Ovary (tissue), 9 donors: Measurements from ENCODE around the gene STRA6. TPM values are rescaled to one million over a fixed set of nuclear protein-coding genes. Genes with fewer than 3 reads are reported as not detected.

Experiments used
- DNase-seq, 5 donors: peaks; one replicate each; pipeline ENCODE4 v3.0.0-alpha.2; 2019 to 2020
- H3K27ac ChIP-seq, 2 donors: fragments of 200-600 bp; one replicate each; pipeline versions ENCODE4 v1.5.1 to v1.8.0; 2019 to 2022
- H3K27me3 ChIP-seq: fragments of 200-600 bp; one replicate; pipeline ENCODE4 v1.8.0; 2022
- H3K36me3 ChIP-seq: fragments of 200-600 bp; sonication (generic); one replicate; pipeline ENCODE4 v1.5.1; 2019
- H3K4me1 ChIP-seq: one replicate; pipeline ENCODE4 v1.8.1; 2013; ENCODE audit warnings: mild to moderate bottlenecking, moderate library complexity; ENCODE audit not compliant: insufficient read depth
- H3K4me3 ChIP-seq: fragments of 200-600 bp; sonication (generic); one replicate; pipeline ENCODE4 v1.5.1; 2017
- H3K9me3 ChIP-seq, 2 donors: fragments of 200-600 bp in 1 of 2; sonication (generic) in 1 of 2; one replicate each; pipeline versions ENCODE4 v1.5.1 to v1.8.1; 2013 to 2019; ENCODE audit warnings: mild to moderate bottlenecking in 1 of 2, moderate library complexity in 1 of 2
- EP300 ChIP-seq: sonication (generic); formaldehyde crosslinking; IDR thresholded peaks from one replicate; pipeline ENCODE4 v1.6.1; 2017; ENCODE audit warnings: antibody characterized with exemption
- POLR2A ChIP-seq: fragments of 450-650 bp; IDR thresholded peaks from one replicate; pipeline ENCODE4 v1.6.1; 2017; ENCODE audit warnings: antibody characterized with exemption, mild to moderate bottlenecking, moderate library complexity
- WGBS, 3 donors: extraction: QIAGEN DNeasy Blood & Tissue Kit in 1 of 3; methylation state at CpG; one replicate each; pipeline versions ENCODE4 v1.1.5 to v1.1.7; 2013 to 2017; 5-methylcytosine and 5-hydroxymethylcytosine counted together
- intact Hi-C, 4 donors: fragments of 100-400 bp; cut with DNase I; formaldehyde crosslinking; loops; one replicate each; pipeline versions ENCODE4 v1.11.0 to v1.15.1; 2022 to 2023
- polyA plus RNA-seq, 2 donors: library from polyadenylated mRNA; stranded (reverse); fragments of 200-250 nt in 1 of 2; fragments of 350-450 nt in 1 of 2; fragmentation: Illumina TruSeq in 1 of 2; extraction: RNeasy Lipid Tissue Mini Kit (QIAGEN cat#74804) in 1 of 2; gene quantifications; one replicate each; pipeline ENCODE4 v1.2.3, GENCODE V29; 2013 to 2014
- total RNA-seq, 7 donors: library from RNA; depleted of rRNA in 2 of 7; stranded (reverse); fragments of >200 nt in 2 of 7; fragmentation: NEBNext Ultra II Directional in 3 of 7; extraction: Animal tissue kit (Norgen Biotek cat#: 25700) in 3 of 7; gene quantifications; one replicate each; pipeline versions ENCODE4 v1.1.0 to v1.2.4, GENCODE V29; 2016 to 2023
- TF ChIP-seq, protein P1 (sequence below), 3 donors: fragments of 450-650 bp in 2 of 3; fragments of 200-600 bp in 1 of 3; IDR thresholded peaks; one replicate each; pipeline versions ENCODE4 v1.5.1 to v1.8.0; 2016 to 2022; ENCODE audit warnings: antibody characterized with exemption in 3 of 3, mild to moderate bottlenecking in 1 of 3
- donor health status: DM: no; HTN: no; CAD: no; lungs with moderate emphysema.
- donor health status: DM: no; HTN: no; CAD: no.
- donor health status: Bipolar disorder and iron deficiency.
- donor health status: DM: yes; HTN: yes; CAD: no.
- donor health status: DM: no; HTN: no; CAD: no.
- donor health status: DM: yes; HTN: yes; CAD: no.

Gene STRA6
- total and polyA plus RNA-seq, 9 donors = 0.20 to 2.8 (median 0.69) TPM

DNA sequence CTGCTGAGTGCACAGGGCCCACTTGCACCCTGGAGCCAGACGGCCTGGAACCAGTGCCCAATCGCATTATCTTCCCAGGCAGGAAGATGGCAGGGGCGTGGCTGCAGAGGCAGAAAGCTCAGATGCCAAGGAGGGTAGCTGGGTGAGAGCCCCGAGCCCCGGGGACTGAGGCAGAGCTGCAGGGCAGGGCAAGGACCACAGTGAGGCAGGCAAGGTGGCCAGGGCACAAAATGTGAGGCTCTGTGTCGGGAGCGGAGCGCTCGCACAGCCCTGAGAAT lies 31.9 kb upstream of the STRA6 start:
- Histone ChIP-seq H3K4me1 (peaks cover 2% of the 10 kb centered on the region), H3K27ac (no peak overlapping the region), H3K9me3 (no peaks in the 10 kb centered on the region), H3K27me3 (no peaks in the 10 kb centered on the region), H3K36me3 (no peaks in the 10 kb centered on the region), H3K4me3 (no peak overlapping the region)
- no peak for DNase-seq
- no peak for TF ChIP-seq EP300
- TF ChIP-seq, protein P1, sequence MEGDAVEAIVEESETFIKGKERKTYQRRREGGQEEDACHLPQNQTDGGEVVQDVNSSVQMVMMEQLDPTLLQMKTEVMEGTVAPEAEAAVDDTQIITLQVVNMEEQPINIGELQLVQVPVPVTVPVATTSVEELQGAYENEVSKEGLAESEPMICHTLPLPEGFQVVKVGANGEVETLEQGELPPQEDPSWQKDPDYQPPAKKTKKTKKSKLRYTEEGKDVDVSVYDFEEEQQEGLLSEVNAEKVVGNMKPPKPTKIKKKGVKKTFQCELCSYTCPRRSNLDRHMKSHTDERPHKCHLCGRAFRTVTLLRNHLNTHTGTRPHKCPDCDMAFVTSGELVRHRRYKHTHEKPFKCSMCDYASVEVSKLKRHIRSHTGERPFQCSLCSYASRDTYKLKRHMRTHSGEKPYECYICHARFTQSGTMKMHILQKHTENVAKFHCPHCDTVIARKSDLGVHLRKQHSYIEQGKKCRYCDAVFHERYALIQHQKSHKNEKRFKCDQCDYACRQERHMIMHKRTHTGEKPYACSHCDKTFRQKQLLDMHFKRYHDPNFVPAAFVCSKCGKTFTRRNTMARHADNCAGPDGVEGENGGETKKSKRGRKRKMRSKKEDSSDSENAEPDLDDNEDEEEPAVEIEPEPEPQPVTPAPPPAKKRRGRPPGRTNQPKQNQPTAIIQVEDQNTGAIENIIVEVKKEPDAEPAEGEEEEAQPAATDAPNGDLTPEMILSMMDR (IDR thresholded peaks at IDR 0.05) = no peak
- TF ChIP-seq POLR2A = no peak
- WGBS, 3 donors = 85 to 91% (median 87%) methylated on average over 9 of the region's 9 CpGs
- intact Hi-C loops = no loop called here

DNA sequence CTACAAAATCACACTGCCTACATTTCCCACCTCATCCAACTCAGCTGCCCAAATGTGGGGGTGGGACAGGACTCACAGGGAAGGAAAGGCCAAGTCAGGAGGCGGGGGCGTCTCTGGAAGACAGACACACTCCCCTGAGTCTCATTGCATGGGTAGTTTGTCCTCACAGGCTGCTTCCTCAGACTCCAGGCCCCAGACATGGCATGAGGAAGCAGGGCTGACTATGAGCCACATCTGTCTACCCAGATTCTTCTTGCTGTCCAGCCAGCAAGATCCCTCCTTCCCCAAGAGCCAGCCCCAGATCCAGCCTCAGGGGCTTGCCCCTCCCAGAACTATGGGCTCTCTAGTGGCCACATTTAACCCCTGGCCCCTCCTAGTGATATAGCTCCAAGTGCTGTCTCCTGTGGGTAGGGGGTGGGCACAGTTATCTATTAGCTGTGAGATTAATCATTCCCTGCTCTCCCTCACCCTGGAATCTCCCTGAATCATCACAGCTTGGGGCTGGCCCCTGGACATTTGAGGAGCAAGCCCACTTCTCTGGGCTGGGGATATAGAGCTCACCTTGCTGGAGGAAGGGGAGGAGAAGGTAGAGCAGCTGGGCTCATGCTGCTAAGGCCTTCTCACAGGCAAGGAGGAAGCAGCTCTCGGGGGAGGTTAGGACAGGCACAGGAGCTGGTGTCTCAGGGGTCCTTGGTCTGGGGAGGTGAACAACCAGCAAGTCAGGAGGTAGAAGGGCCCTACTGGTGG lies 31.4 kb upstream of the STRA6 start:
- intact Hi-C loops = no loop called here
- Histone ChIP-seq H3K4me3 (no peak overlapping the region), H3K9me3 (no peaks in the 10 kb centered on the region), H3K4me1 (no peaks in the 10 kb centered on the region), H3K27me3 (no peaks in the 10 kb centered on the region), H3K36me3 (no peaks in the 10 kb centered on the region), H3K27ac (no peak overlapping the region)
- TF ChIP-seq EP300 = no peak
- TF ChIP-seq POLR2A = no peak
- TF ChIP-seq, protein P1 (IDR thresholded peaks at IDR 0.05) = no peak
- 86 to 92% (median 91%) methylated on average over 3 of the region's 3 CpGs for WGBS, 3 donors
- DNase-seq = no peak

DNA sequence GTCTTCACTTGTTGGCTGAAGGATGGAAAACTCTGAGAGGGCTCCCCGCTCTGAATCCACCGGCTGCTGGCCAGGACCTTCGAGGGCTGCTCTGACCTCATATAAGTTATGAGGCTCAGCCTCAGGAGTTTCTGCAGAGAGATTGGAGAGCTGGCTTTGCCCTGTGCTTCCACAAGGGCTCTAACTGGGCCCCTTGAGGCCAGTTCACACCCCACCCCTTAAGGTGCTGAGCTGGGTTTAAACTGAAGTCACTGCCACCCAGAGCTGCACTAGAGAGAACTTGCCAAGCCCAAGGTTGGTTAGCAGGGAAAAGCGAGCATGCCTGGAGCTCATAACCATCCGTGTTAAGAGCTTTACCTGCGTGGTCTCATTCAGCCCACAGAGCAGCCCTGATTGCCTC lies 30.8 kb upstream of the STRA6 start:
- H3K36me3 ChIP-seq = no peaks in the 10 kb centered on the region
- H3K4me3 ChIP-seq = no peak overlapping the region
- intact Hi-C loops = no loop called here
- 64 to 77% (median 68%) methylated on average over 6 of the region's 6 CpGs for WGBS, 3 donors
- no peaks in the 10 kb centered on the region for H3K27me3 ChIP-seq
- H3K4me1 ChIP-seq = peaks cover 4% of the 10 kb centered on the region
- TF ChIP-seq POLR2A (no peak), EP300 (no peak)
- TF ChIP-seq, protein P1 (IDR thresholded peaks at IDR 0.05) = no peak
- H3K9me3 ChIP-seq = no peaks in the 10 kb centered on the region
- DNase-seq = no peak
- H3K27ac ChIP-seq = no peak overlapping the region

DNA sequence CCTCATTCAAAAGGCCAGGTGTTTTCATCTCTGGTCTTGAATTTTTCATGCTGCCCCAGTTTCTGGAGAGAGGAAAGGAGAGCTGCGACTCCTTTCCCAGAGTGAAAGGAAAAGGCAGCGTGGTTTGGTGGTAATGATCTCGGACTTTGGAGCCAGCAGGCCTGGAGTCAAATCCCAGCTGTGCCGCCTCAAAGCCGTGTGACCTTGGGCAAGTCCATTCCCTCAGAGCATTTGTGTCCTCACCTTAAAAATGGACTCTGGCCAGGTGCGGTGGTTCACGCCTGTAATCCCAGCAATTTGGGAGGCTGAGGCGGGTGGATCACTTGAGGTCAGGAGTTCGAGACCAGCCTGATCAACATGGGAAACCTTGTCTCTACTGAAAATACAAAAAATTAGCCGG lies 28.9 kb upstream of the STRA6 start:
- WGBS, 3 donors = 75 to 88% (median 85%) methylated on average over 10 of the region's 10 CpGs
- peaks cover 6% of the 10 kb centered on the region for H3K4me1 ChIP-seq
- H3K36me3 ChIP-seq = no peaks in the 10 kb centered on the region
- DNase-seq = no peak
- TF ChIP-seq EP300 = no peak
- no peak for TF ChIP-seq POLR2A
- TF ChIP-seq, protein P1 (IDR thresholded peaks at IDR 0.05) = no peak
- H3K27ac ChIP-seq = no peak overlapping the region
- H3K4me3 ChIP-seq = no peak overlapping the region
- intact Hi-C loops = no loop called here
- H3K9me3 ChIP-seq = no peaks in the 10 kb centered on the region
- H3K27me3 ChIP-seq = no peaks in the 10 kb centered on the region
